ENCODE measurements around the gene AP2B1. TPM values are rescaled to one million over a fixed set of nuclear protein-coding genes. Genes with fewer than 3 reads are reported as not detected.

The AP2B1 gene
- polyA plus RNA-seq, 1 donor (not counting 4 experiments of a cell fraction or from before 2014, with no cell fraction given) = 189 TPM

GRCh38 chr17:35764123-35764991 lies 177.2 kb downstream of the AP2B1 start:
- peak overlapping the region; percentile 80 for H2AFZ ChIP-seq (ENCODE audit: control insufficient read depth, low read length)
- DNase-seq (ENCODE audit: low read depth, low spot score) = no peak
- H4K20me1 ChIP-seq (ENCODE audit: control insufficient read depth, extremely low read depth, insufficient read depth, low read length) = no peaks in the 10 kb centered on the region
- no peaks in the 10 kb centered on the region for H3K9me1 ChIP-seq (ENCODE audit: control insufficient read depth, extremely low read depth, insufficient read depth, low read length)
- H3K79me2 ChIP-seq (ENCODE audit: control insufficient read depth, insufficient read depth, low read length) = no peaks in the 10 kb centered on the region
- no peaks in the 10 kb centered on the region for H3K27me3 ChIP-seq (ENCODE audit: control insufficient read depth, extremely low read depth, insufficient read depth, low read length)
- H3K4me1 ChIP-seq (ENCODE audit: control insufficient read depth, extremely low read depth, insufficient read depth, low read length) = peaks cover 6% of the 10 kb centered on the region
- FAIRE-seq = no peak
- H3K27ac ChIP-seq (ENCODE audit: control insufficient read depth, insufficient read depth, low read length) = no peak overlapping the region
- TF ChIP-seq, protein P1, sequence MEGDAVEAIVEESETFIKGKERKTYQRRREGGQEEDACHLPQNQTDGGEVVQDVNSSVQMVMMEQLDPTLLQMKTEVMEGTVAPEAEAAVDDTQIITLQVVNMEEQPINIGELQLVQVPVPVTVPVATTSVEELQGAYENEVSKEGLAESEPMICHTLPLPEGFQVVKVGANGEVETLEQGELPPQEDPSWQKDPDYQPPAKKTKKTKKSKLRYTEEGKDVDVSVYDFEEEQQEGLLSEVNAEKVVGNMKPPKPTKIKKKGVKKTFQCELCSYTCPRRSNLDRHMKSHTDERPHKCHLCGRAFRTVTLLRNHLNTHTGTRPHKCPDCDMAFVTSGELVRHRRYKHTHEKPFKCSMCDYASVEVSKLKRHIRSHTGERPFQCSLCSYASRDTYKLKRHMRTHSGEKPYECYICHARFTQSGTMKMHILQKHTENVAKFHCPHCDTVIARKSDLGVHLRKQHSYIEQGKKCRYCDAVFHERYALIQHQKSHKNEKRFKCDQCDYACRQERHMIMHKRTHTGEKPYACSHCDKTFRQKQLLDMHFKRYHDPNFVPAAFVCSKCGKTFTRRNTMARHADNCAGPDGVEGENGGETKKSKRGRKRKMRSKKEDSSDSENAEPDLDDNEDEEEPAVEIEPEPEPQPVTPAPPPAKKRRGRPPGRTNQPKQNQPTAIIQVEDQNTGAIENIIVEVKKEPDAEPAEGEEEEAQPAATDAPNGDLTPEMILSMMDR (optimal IDR thresholded peaks at IDR 0.05 in 1 of 3, IDR thresholded peaks at IDR 0.05 in 1 of 3, conservative IDR thresholded peaks at IDR 0.05 in 1 of 3; ENCODE audit: extremely low read depth in 1 of 3, insufficient read depth in 2 of 3, low read length in 3 of 3) = peak; percentile 68 to 99 (median 98)
- no peak for TF ChIP-seq EZH2 (IDR thresholded peaks at IDR 0.05; ENCODE audit: low read length)
- dilution Hi-C loops (cut with MboI; ENCODE audit: extremely low pct_ligation_motif_present, low sequenced_read_pairs) = no loop called here
- H3K4me2 ChIP-seq (ENCODE audit: control insufficient read depth, extremely low read depth, insufficient read depth, low read depth, low read length) = peak overlapping the region; percentile 89
- H3K4me3 ChIP-seq (ENCODE audit: control insufficient read depth in 2 of 3, extremely low read depth in 1 of 3, insufficient read depth in 2 of 3, low read depth in 1 of 3, low read length in 3 of 3) = peak overlapping the region; percentile 30 to 51 (median 48)
- peak overlapping the region; percentile 22 for H3K9ac ChIP-seq (ENCODE audit: control insufficient read depth, extremely low read depth, insufficient read depth, low read length)
- H3K9me3 ChIP-seq (ENCODE audit: control insufficient read depth, low read depth, low read length) = no peaks in the 10 kb centered on the region
- H3K36me3 ChIP-seq (ENCODE audit: control insufficient read depth in 2 of 2, extremely low read depth in 1 of 2, insufficient read depth in 2 of 2, low read length in 2 of 2) = no peaks in the 10 kb centered on the region

- H3K36me3 ChIP-seq (ENCODE audit: control insufficient read depth in 2 of 2, extremely low read depth in 1 of 2, insufficient read depth in 2 of 2, low read length in 2 of 2) = no peaks in the 10 kb centered on the region
- no peaks in the 10 kb centered on the region for H3K9me3 ChIP-seq (ENCODE audit: control insufficient read depth, low read depth, low read length)
- no peak overlapping the region for H3K9ac ChIP-seq (ENCODE audit: control insufficient read depth, extremely low read depth, insufficient read depth, low read length)
- H4K20me1 ChIP-seq (ENCODE audit: control insufficient read depth, extremely low read depth, insufficient read depth, low read length) = no peaks in the 10 kb centered on the region
- H3K4me1 ChIP-seq (ENCODE audit: control insufficient read depth, extremely low read depth, insufficient read depth, low read length) = peaks cover 6% of the 10 kb centered on the region
- no peak for DNase-seq (ENCODE audit: low read depth, low spot score)
- TF ChIP-seq, protein P1 (optimal IDR thresholded peaks at IDR 0.05 in 1 of 3, IDR thresholded peaks at IDR 0.05 in 1 of 3, conservative IDR thresholded peaks at IDR 0.05 in 1 of 3; ENCODE audit: extremely low read depth in 1 of 3, insufficient read depth in 2 of 3, low read length in 3 of 3) = no peak
- TF ChIP-seq EZH2 (IDR thresholded peaks at IDR 0.05; ENCODE audit: low read length) = no peak
- FAIRE-seq = no peak
- no peak overlapping the region for H3K27ac ChIP-seq (ENCODE audit: control insufficient read depth, insufficient read depth, low read length)
- no peaks in the 10 kb centered on the region for H3K27me3 ChIP-seq (ENCODE audit: control insufficient read depth, extremely low read depth, insufficient read depth, low read length)
- no peak overlapping the region for H3K4me3 ChIP-seq (ENCODE audit: control insufficient read depth in 2 of 3, extremely low read depth in 1 of 3, insufficient read depth in 2 of 3, low read depth in 1 of 3, low read length in 3 of 3)
- H3K79me2 ChIP-seq (ENCODE audit: control insufficient read depth, insufficient read depth, low read length) = no peaks in the 10 kb centered on the region
- no peak overlapping the region for H3K4me2 ChIP-seq (ENCODE audit: control insufficient read depth, extremely low read depth, insufficient read depth, low read depth, low read length)
- H3K9me1 ChIP-seq (ENCODE audit: control insufficient read depth, extremely low read depth, insufficient read depth, low read length) = no peaks in the 10 kb centered on the region
- no peak overlapping the region for H2AFZ ChIP-seq (ENCODE audit: control insufficient read depth, low read length)
- dilution Hi-C loops (cut with MboI; ENCODE audit: extremely low pct_ligation_motif_present, low sequenced_read_pairs) = no loop called here
Observed at GRCh38 chr17:35765086-35765710, 178.1 kb downstream of the AP2B1 start.
